GM10266 (cell line): ENCODE results near the gene SCP2.

ENCODE experiments used
- DNase-seq: peaks from one replicate; pipeline ENCODE4 v3.0.0; 2012; ENCODE audit errors: extremely low spot score
- CTCF ChIP-seq: IDR thresholded peaks from 2 replicates; pipeline ENCODE4 v1.5.1; 2012; ENCODE audit warnings: mild to moderate bottlenecking, low read depth; ENCODE audit not compliant: control insufficient read depth, insufficient read depth; ENCODE audit errors: missing control alignments

The SCP2 gene

GRCh38 chr1:53084589-53084971, 157.5 kb downstream of the SCP2 start:
- TF ChIP-seq CTCF: no peak
- DNase-seq: no peak

- no peak for TF ChIP-seq CTCF
- no peak for DNase-seq
These were observed 158.3 kb downstream of the SCP2 start for GRCh38 chr1:53085405-53085804.

GRCh38 chr1:53086491-53087070, 159.5 kb downstream of the SCP2 start:
- no peak for DNase-seq

GRCh38 chr1:53087332-53088285, 160.5 kb downstream of the SCP2 start:
- DNase-seq: no peak
- no peak for TF ChIP-seq CTCF

More at GRCh38 chr1:53086491-53087070, 159.5 kb downstream of the SCP2 start:
- no peak for TF ChIP-seq CTCF

GRCh38 chr1:53088616-53089300, 161.7 kb downstream of the SCP2 start:
- no peak for TF ChIP-seq CTCF
- DNase-seq: no peak

- no peak for DNase-seq
- no peak for TF ChIP-seq CTCF
These were observed 162.6 kb downstream of the SCP2 start for GRCh38 chr1:53089478-53090226.
